GM21737 (cell line): ENCODE results near the gene MPRIP.

ENCODE experiments used
- ATAC-seq: cut with Tn5 transposase; IDR thresholded peaks from one replicate; pipeline ENCODE4 v1.9.1; 2021; ENCODE audit warnings: mild to moderate bottlenecking, moderate library complexity; ENCODE audit not compliant: unreplicated experiment

Gene MPRIP

DNA sequence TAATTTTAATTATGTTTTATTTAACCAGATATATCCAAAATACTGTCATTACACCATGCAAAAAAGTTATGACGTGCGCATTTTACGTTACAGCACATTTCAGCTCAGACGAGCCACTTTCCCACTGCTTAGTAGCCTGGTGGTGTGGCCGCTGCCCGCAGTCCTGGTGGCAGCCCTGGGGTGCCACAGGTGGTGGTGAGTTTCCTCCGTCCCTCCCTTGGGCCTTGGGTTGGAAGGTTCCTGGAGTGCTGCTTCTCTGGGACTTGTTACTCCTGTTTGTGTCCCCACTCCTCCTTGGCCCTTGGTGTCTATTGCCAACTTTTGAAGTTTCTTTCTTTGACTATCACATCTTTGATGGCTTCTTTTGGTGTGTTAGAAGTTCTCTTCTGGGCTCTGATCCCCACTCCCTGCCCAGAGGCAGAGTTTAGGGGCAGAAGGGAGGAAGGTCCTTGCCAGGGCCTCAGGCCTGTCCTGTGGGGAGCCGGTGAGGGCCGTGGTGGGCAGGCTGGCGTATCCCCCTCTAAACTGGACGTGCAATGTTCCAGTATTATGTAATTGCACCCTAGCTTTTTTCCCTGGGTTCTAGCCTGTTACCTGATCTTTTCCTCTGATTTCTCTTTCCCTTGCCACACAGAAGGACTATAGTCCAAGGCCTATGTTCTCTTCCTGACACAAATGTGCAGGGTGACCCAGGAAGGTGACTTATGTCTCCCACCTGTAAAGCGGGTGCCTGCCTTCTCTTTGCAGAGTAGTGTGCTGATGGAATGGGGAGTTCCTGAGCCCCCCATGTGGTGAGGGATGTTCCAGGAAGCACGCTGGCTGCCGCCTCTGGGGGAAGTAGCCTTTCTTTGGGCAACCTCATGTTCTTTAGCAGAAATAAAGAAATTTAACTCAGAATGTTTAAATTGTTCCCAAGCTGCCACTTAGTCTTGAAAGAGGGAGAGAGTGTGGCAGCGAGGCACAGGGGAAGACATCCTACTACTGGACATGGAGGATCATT lies 8.4 kb downstream of the MPRIP start:
- ATAC-seq: no peak

DNA sequence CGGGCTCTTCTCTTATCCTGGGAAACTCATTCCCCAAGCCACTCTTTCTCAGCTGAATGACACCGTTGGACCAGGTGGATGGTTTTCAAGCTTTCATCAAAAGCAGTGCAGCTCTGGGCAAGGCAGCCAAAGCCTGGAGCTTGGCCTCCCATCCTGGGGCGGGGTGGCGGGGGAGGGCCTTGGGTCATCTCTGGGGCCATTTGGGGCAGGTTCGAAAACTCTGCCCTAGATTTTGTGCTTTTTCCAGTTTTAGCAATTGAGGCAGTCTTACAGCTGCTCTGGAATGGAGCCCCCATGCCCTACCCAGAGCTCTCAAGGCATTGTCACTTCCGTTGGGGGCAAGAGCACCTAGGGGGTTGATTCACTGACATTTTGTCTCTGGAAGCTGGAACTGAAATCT lies 9.1 kb downstream of the MPRIP start:
- ATAC-seq: no peak

DNA sequence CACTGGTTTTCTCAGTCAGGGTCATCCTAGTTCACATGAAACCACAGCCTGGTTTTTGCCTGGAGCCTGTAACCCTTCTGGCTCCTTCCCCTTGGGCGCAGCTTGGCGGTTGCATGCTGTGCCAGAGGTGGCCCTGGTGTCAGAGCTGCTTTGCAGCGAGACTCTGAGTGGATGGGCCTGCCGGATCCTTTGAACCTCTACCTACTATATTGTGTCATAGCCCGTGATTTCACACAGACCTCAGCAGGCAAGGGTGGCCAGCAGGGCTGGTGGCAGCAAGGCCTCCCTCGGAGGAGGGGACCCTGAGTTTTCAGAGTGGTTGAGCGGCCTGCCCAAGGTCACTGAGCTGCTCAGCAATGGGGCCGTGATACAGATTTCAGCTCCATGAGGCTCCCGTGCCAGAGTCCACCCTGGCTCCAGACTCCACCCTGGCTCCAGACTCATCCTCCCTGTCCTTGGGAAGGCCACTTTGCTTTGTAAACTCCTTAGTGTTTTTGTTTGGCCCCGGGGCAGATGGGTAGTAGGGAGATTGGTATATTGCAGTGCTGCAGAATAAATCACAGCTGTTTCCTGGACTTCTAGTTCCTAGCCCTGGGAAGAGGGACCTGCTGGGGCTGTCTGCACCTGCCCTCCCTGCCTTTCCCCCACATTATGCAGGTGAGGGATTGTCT lies 9.7 kb downstream of the MPRIP start:
- no peak for ATAC-seq

DNA sequence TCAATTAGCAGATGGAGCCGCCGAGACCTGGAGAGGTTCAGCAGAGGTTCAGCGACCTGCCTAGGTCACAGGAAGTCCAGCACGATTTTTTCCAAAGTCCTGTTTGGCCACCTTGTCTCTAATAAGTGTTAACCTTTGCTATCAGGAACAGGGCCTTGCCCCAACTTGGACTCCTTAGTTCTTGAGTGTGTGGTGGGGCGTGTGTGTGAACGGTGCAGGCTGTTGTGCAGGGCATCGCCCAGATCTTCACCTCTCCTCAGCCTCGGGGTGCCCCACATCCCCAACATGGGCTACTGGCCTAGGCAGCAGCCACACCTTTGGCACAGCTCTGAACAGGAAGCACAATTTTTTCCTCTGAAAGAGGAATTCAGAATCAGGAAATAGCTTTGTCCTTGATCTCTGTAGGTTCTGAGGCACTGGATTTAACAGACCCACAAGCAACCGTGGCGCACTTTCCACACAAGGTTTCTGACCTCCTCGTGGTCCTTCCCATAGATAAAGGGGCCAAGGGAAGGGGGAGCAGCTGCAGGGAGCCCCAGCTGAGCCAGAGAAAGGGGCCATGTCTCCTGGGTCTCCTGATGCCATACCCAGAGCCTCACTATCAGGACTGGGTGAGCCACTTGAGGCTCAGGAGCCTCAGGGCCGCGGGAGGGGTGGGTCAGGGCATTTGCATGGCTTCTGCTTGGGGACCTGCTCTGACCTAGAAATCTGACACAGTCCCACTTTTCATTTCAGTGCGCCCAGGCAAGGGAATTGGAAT lies 10.4 kb downstream of the MPRIP start:
- ATAC-seq: no peak

GRCh38 chr17:17053446-17054379 lies 11.5 kb downstream of the MPRIP start:
- no peak for ATAC-seq

DNA sequence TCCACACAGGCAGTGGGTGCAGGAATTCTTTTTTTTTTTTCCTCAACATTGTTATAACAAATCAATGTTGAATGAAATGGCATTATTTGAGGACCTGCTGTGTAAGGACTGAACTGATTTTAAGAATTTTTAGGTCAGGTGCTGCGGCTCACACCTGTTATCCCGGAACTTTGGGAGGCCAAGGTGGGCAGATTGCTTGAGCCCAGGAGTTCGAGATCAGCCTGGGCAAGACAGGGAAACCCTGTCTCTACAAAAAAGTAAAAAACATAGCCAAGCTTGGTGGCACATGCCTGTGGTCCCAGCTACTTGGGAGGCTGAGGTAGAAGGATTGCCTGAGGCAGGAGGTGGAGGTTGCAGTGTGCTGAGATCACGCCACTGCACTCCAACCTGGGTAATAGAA lies 12.4 kb downstream of the MPRIP start:
- no peak for ATAC-seq

- no peak for ATAC-seq
Observed at GRCh38 chr17:17055286-17056155, 13.3 kb downstream of the MPRIP start.

GRCh38 chr17:17056156-17056539 lies 13.9 kb downstream of the MPRIP start:
- no peak for ATAC-seq

DNA sequence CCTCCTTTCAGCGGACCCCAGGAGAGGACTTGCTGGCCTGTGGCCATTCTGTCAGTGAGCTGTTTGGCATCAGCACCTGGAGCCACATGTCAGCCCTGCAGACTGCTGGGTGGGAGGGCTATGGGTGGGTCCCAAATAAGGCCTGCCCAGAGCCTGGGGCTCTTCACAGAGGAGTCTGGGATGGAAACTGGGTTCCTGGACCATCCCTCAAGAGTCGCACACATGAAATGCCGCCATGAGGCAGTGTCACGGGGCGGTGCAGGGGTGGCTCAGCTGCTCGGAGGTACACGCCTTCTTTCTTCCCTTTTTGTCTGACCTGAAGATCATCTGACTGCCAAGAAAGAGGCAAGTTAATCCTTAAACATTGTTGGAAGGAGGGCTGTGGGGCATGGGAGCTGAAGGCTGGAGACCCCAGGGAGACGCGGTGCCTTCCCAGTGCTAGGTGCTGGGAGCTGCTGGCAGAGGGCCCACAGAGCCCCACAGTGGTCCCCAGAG lies 14.8 kb downstream of the MPRIP start:
- ATAC-seq: no peak

- ATAC-seq: no peak
Observed at GRCh38 chr17:17058304-17058703, 16.0 kb downstream of the MPRIP start.

DNA sequence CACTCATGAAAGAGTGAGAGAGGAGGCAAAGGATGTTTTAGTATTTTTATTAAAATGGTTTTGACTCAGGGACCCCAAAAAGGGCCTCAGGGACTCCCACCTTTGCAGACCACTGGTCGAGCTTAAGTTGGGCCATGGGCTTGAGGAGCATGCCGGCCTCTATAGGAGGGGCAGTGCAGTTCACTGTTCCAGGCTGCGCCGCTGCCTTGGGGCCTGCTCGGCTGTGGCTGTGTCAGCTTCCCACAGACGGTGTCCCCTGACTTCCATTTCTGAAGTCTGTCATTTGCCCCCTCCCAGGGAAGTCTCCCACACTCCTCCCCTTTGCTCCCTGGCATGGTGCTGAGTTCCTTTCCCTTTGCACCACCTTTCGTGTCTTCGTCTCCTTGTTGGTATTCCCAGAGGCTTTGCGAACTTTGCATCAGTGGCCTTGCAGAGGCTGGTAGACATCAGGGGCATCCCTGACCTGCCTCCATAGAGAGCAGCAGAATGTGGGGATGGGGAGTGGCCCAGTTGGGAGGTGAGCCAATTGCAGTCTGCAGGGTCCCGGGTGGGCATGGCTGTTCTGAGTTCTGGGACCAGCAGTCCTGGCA lies 17.1 kb downstream of the MPRIP start:
- ATAC-seq: no peak

DNA sequence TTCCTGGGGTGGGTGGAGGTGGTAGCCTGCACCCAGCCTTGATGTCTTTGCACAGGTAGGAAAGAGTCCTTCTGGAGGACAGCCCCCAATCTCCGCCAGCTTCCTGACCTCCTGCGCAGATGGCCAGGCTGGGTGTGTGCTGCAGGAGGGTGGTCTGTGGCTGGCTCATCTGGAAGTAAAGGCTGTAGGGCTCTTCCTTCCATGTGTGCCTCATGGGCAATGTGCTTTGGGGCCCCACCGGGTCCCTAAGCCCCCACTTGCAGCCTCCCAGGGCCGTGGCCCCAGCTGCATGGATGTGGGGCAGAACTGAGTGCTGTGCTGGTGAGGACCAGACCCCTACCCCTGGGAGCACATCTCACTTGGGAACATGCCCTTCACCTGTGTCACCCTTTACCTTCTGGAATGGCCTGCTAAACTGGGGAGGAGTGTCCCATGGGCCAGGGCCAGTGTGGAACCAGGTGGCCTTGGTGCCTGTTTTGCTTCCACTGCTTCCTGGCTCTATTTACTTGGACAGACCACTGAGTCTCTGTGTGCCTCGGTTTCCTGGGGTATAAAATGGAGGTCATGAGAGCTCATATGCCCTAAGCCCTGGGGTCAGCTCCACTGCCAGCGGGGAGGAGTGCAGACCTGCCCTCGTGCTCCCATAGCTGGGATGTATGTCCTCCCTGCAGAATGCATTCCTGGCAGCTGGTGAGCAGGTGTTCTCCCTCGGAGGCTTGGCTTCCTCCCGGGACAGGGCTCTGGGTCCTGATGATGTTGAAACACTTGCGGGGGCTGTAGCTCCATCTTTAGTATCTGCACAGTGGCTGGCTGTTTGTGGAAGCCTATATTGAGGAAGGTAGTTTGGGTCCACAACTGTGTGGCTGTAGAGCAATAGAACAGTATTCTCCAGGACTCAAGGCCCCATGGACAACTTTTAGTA lies 18.0 kb downstream of the MPRIP start:
- ATAC-seq: no peak

DNA sequence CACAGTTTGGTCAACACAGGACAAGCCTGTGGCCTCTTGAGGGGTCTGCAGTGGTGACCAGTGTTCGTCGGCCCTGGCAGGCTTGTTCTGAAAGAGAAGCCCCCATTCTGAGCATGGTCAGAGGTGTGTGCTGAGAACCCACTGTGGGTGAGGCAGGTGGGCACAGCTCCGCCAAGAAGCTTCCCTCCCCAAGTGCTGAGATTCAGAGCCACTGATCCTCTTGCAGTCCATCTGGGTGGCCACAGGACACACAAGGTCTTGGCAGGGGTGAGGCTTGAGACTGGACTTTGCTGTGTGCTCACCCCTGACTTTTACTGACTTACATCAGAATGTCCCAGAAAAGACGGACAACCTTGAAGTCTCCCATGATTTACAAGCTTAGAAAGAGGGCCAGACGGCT lies 18.7 kb downstream of the MPRIP start:
- ATAC-seq: no peak

DNA sequence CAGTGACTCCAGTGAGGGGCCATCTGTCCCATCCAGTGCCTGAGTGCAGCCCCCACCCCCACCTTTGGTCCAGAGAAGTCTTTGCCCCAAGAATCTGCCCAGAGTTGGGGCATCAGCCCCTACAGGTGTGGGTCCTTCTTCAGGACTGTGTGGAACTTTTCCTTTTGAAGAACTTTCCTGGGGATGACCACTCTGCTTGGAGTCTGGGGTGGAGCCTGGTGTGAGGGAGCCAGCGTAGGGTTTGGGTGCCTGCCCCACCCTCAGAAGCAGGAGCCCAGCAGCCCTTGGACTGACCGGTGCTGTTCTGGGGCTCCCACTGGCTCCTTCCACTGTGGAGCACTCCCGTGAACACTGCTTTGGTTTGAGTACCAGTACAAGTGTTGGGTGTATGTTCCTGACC lies 19.3 kb downstream of the MPRIP start:
- no peak for ATAC-seq

DNA sequence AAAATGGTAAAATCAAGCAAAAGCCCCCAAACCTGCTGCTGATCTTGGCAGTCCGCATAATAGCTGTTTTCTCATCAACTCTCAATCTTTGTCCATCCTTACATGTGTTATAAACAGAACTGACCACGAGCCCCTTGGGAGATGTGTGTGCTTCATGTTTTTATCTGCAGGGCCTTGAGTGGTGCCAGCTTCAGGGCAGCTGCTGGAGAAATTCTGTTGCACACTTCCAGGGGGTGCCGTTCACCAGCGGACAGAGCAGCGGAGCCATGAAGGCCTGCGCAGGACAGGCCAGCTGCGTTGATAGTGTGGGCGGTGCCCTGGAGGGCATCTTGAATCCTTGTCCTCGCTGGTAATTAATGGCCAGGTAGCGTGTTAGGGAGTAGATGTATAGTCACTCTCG lies 20.1 kb downstream of the MPRIP start:
- no peak for ATAC-seq

GRCh38 chr17:17062866-17063265 lies 20.6 kb downstream of the MPRIP start:
- no peak for ATAC-seq

DNA sequence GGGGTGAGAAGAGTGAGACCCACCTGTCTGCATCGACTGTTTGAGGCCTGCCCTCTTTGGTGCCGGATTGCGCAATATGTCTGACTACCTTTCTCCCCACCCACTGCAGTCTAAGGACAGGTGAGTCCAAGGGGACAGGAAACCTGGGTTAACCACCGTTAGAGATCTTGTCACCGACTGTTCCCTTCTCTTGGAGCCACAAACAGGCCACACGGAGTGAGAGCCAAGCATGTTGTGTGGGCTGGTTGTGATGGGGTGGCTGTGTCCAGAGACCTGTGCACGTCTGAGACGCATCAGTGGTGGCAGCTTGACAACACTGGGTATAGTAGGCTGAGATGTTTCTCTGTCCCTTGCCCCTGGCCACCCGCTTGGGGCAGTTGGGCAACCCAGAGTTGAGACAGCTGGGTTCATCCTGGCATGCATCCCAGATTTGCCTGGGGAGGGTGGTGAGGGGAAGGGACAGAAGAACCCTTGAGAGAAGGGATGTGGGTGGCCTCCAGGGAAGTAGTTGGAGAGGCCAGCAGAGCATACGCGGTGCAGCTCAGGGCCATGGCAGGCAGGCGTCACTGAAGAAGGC lies 21.4 kb downstream of the MPRIP start:
- no peak for ATAC-seq
